HCT116 (cell line): ENCODE data around the gene CACNB1.

Experiments
- CTCF ChIP-seq, 3 experiments: fragments of 200-600 bp in 1 of 3; sonication (generic) in 1 of 3; IDR thresholded peaks in 2 of 3; conservative IDR thresholded peaks in 1 of 3; 2 replicates each; pipeline ENCODE4 v1.5.1; 2012 to 2017; ENCODE audit warnings: low read depth in 2 of 3, low read length in 2 of 3, antibody characterized with exemption in 1 of 3, borderline replicate concordance in 1 of 3, control low read depth in 1 of 3, mild to moderate bottlenecking in 1 of 3, mixed read lengths in 1 of 3, mixed run types in 1 of 3, moderate library complexity in 1 of 3; ENCODE audit not compliant: insufficient read depth in 1 of 3
- ELF1 ChIP-seq: IDR thresholded peaks from 2 replicates; pipeline ENCODE4 v1.6.1; 2012; ENCODE audit warnings: low read depth, borderline replicate concordance
- YY1 ChIP-seq: IDR thresholded peaks from 2 replicates; pipeline ENCODE4 v1.6.1; 2011; ENCODE audit warnings: low read length, low read depth, moderate library complexity, mild to moderate bottlenecking; ENCODE audit not compliant: insufficient replicate concordance; ENCODE audit errors: extremely low read depth
- TF ChIP-seq, protein P1 (sequence below): IDR thresholded peaks from 2 replicates; pipeline ENCODE4 v1.6.1; 2012

DNA sequence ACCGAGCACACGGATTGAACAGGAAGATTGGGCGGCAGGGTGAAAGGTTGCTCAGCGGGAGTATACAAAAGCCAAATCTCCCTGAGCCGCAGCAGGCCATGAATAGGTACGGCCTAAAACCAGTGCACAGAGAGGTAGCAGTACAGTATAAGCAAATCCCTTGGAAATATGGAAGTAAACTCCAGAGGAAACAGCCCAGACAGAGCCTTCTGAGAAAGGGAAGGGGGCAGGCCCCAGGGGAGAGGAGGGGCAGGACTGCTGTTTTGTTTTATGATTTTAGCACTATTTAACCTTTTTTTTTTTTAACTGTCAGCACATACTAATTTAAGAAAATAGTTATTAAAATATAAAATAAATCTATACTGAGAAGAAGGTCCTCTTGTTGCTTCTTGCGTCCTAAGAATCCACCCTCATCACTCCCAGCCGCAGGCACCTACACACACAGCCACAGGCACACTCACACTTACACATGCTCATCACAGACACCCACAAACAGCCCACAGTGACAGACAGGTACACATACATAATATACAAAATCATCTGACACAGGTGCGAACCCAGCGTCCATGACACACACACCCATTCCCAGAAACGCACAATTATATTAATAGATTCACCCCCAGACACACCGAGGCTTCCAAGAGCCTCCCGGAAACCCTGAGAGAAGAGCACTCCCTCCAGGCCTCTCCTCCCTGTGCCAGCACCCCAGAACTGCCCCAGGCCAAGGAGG lies 58.9 kb downstream of the CACNB1 start:
- TF ChIP-seq ELF1 (no peak), CTCF (IDR thresholded peaks at IDR 0.05 in 2 of 3, conservative IDR thresholded peaks at IDR 0.05 in 1 of 3; ENCODE audit: borderline replicate concordance in 1 of 3, insufficient read depth in 1 of 3, low read depth in 2 of 3, low read length in 2 of 3) (no peak), YY1 (no peak)
- TF ChIP-seq, protein P1, sequence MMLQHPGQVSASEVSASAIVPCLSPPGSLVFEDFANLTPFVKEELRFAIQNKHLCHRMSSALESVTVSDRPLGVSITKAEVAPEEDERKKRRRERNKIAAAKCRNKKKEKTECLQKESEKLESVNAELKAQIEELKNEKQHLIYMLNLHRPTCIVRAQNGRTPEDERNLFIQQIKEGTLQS = no peak
